ENCODE results near the gene PGAP1.

GRCh38 chr2:196899976-196900375, 26.5 kb downstream of the PGAP1 start:
- no peak for TF ChIP-seq CTCF (IDR thresholded peaks at IDR 0.05 in 8 of 11, conservative IDR thresholded peaks at IDR 0.05 in 3 of 11)
- TF ChIP-seq POLR2A (IDR thresholded peaks at IDR 0.05), result no peak
